AG09309 (cell line): ENCODE results near the gene CPVL.

ENCODE experiments used
- DNase-seq: peaks from one replicate; pipeline ENCODE4 v3.0.0-alpha.2; 2010; ENCODE audit warnings: low read depth
- H3K4me3 ChIP-seq: 2 replicates; pipeline ENCODE4 v1.5.1; 2011; ENCODE audit warnings: mild to moderate bottlenecking, low read depth, low read length, moderate library complexity; ENCODE audit not compliant: control insufficient read depth
- CTCF ChIP-seq: IDR thresholded peaks from 2 replicates; pipeline ENCODE4 v1.5.1; 2011; ENCODE audit warnings: mild to moderate bottlenecking, low read depth, low read length, inconsistent platforms; ENCODE audit not compliant: insufficient read depth, control insufficient read depth; ENCODE audit errors: missing control alignments

Gene CPVL

DNA sequence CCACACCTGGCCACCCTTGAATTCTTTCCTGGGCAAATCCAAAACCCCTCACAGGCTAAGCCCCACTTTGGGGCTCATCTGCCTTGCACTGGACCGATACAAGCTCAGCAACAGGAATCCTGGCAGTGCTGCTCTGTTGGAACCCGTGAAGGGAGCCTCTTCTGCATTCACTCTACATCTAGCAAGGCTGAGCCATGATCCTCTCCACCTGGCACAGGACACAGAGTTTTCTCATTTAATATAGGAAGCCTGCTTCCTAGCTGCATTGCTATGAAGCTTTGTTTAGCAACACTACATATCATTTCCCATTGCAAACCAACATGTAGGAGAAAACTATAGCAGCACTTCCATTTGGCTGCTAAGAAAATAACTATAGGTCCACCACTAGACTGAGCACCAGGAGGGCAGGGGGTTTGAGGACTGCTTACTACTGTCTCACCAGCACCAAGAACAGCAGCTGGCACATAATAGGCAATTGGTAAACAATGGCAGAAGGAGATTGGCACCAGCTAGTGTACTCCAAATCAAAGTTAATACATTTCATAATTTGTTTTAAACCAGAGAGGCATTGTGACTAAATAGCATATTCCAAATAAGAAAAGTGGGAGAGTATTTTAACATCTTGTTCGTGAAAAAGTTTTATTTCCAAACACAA, 56.1 kb downstream of the CPVL start:
- no peak for TF ChIP-seq CTCF
- DNase-seq = no peak
- H3K4me3 ChIP-seq = no peak overlapping the region

DNA sequence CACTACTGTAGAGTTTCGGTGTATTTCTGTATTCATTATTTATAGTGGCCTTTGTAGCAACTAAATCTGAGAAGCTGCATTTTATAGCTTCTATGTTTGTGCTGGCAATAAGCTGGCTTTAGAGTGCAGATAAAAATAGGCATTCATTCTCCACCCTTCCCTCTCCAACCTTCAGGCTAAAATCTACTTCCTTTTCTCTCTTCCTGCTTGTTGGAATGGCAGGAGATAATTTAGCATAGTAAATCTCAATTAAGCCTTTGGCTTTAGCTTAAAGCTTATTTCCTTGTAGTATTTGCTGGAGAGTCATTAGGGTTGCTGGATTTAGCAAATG, 58.5 kb downstream of the CPVL start:
- H3K4me3 ChIP-seq = no peak overlapping the region
- DNase-seq = no peak
- TF ChIP-seq CTCF = no peak

- DNase-seq = no peak
- no peak for TF ChIP-seq CTCF
- H3K4me3 ChIP-seq = no peak overlapping the region
Measured at GRCh38 chr7:29086545-29086944, 59.8 kb downstream of the CPVL start.

- no peak for DNase-seq
- H3K4me3 ChIP-seq = no peak overlapping the region
- no peak for TF ChIP-seq CTCF
Measured at GRCh38 chr7:29084832-29085231, 61.5 kb downstream of the CPVL start.

DNA sequence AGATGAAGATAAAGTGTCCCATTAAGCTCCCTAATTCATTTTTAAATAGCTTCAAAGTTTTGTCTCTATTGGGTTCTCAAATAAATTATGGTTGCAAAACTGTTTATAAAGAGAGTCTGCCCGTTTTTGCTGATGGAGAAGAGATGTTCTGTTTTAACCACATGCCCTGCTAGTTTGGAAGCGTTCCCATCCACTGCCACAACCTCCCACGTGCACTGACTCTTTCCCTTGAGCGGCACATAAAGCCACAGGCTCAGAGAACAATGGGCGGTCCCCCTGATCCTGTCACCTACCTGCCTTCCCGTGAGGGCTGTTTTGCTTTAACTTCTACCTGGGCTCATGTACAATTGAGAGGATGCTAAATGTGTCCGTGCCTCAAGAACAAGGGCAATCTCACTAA, 65.5 kb downstream of the CPVL start:
- no peak overlapping the region for H3K4me3 ChIP-seq
- DNase-seq = no peak
- no peak for TF ChIP-seq CTCF

GRCh38 chr7:29078311-29079260, 67.8 kb downstream of the CPVL start:
- TF ChIP-seq CTCF = no peak
- H3K4me3 ChIP-seq = no peak overlapping the region
- peak; percentile 35 for DNase-seq
